ENCODE data around the gene SPATA17. TPM values are rescaled to one million over a fixed set of nuclear protein-coding genes. Genes with fewer than 3 reads are reported as not detected.

The SPATA17 gene
- polyA plus RNA-seq, 1 of the 3 experiments (the other 2 are of a cell fraction): 1.2 TPM

DNA sequence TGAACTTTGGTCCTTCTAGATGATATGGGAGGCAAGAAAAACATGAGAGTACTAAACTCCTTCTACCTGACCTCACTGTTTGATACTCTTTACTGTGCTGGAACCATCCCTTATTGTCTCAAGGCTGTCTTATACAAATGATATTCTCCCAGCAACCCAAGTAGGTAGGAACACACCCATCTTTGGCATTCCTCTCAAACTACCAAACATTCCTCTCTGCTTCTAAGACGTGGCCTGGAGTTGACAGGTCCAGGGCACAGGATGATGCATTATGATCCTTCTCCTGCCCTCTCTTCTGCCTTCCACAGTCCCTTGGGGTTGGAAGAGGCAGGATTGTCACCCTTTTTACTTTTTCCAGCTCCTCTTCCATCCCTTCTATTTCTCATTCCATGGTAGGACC, 90.5 kb downstream of the SPATA17 start (continued):
- TF ChIP-seq JUND (IDR thresholded peaks at IDR 0.05) (no peak), EZH2phosphoT487 (IDR thresholded peaks at IDR 0.05; ENCODE audit: borderline replicate concordance, low read depth) (no peak)

DNA sequence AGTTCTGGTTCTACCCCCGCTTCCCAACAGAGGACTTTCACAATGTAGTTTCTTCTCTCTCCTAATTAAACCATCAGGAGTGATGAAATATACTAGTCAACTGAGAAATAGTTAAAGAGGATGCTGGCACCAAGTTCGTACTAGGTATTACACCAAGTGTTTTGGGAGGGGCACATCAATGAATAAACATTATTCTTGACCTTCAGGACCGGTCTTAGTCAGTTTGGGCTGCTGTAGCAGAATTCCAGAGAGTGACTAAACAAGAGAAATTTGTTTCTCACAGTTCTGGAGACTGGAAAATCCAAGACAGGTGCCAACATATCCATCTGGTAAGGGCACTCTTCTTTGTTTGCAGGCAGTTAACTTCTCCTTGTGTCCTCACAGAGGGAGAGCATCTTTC, 103.8 kb downstream of the SPATA17 start:
- Histone ChIP-seq H3F3A (replicated peaks; ENCODE audit: insufficient read depth) (no peaks in the 10 kb centered on the region), H3K36me3 (replicated peaks in 1 of 2; ENCODE audit: control insufficient read depth in 1 of 2, insufficient read depth in 2 of 2, low read length in 1 of 2) (no peaks in the 10 kb centered on the region), H3K9ac (no peak overlapping the region), H2AFZ (ENCODE audit: low read depth) (no peak overlapping the region), H3K9me2 (no peaks in the 10 kb centered on the region), H3K27me3 (ENCODE audit: insufficient read depth) (no peaks in the 10 kb centered on the region), H4K20me1 (ENCODE audit: insufficient read depth) (no peaks in the 10 kb centered on the region), H3K4me1 (ENCODE audit: control insufficient read depth in 1 of 2, insufficient read depth in 2 of 2, low read depth in 1 of 2, low read length in 1 of 2) (no peaks in the 10 kb centered on the region; a peak in 1 of 4 replicates), H3K4me3 (ENCODE audit: low read depth in 2 of 2, low read length in 1 of 2) (no peak overlapping the region), H3K79me2 (ENCODE audit: insufficient read depth) (no peaks in the 10 kb centered on the region), H3K4me2 (no peak overlapping the region), H3K27ac (ENCODE audit: low read depth in 2 of 2, low read length in 1 of 2) (no peak overlapping the region), H3K9me3 (no peaks in the 10 kb centered on the region)
- TF ChIP-seq, protein P1, sequence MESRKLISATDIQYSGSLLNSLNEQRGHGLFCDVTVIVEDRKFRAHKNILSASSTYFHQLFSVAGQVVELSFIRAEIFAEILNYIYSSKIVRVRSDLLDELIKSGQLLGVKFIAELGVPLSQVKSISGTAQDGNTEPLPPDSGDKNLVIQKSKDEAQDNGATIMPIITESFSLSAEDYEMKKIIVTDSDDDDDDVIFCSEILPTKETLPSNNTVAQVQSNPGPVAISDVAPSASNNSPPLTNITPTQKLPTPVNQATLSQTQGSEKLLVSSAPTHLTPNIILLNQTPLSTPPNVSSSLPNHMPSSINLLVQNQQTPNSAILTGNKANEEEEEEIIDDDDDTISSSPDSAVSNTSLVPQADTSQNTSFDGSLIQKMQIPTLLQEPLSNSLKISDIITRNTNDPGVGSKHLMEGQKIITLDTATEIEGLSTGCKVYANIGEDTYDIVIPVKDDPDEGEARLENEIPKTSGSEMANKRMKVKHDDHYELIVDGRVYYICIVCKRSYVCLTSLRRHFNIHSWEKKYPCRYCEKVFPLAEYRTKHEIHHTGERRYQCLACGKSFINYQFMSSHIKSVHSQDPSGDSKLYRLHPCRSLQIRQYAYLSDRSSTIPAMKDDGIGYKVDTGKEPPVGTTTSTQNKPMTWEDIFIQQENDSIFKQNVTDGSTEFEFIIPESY (IDR thresholded peaks at IDR 0.05; ENCODE audit: borderline replicate concordance, low read depth): no peak
- TF ChIP-seq FOXJ3 (CRISPR knock-in tag; IDR thresholded peaks at IDR 0.05) (no peak), MXI1 (IDR thresholded peaks at IDR 0.05; ENCODE audit: low read depth, low read length) (no peak), ELF1 (IDR thresholded peaks at IDR 0.05) (no peak), TEAD4 (IDR thresholded peaks at IDR 0.05; ENCODE audit: borderline replicate concordance, insufficient read depth) (no peak), NRF1 (IDR thresholded peaks at IDR 0.05; ENCODE audit: low read depth, low read length) (no peak), MEF2A (IDR thresholded peaks at IDR 0.05; ENCODE audit: borderline replicate concordance, low read depth) (no peak), MAX (IDR thresholded peaks at IDR 0.05; ENCODE audit: low read depth) (no peak), TAF1 (IDR thresholded peaks at IDR 0.05; ENCODE audit: borderline replicate concordance, low read depth, low read length) (no peak), GATA2 (CRISPR knock-in tag; IDR thresholded peaks at IDR 0.05) (no peak), EZH2phosphoT487 (IDR thresholded peaks at IDR 0.05; ENCODE audit: borderline replicate concordance, low read depth) (no peak), SMC3 (IDR thresholded peaks at IDR 0.05; ENCODE audit: low read depth, low read length) (no peak), REST (IDR thresholded peaks at IDR 0.05; ENCODE audit: low read depth, low read length) (no peak), RFX5 (IDR thresholded peaks at IDR 0.05; ENCODE audit: low read length) (no peak)
- ChIA-PET POLR2A (no interaction called here), CTCF (no interaction called here)
- WGBS (ENCODE audit: low lambda C conversion rate): 70% methylated on average over 3 of the region's 3 CpGs
- no peak for DNase-seq
